Prostate gland (tissue), 2 donors: Measurements from ENCODE around the gene TMOD4.

Experiments
- POLR2A ChIP-seq: fragments of 450-650 bp; IDR thresholded peaks from one replicate; pipeline ENCODE4 v1.6.1; 2016; ENCODE audit warnings: antibody characterized with exemption, mild to moderate bottlenecking
- POLR2AphosphoS5 ChIP-seq: sonication (generic); formaldehyde crosslinking; IDR thresholded peaks from one replicate; pipeline ENCODE4 v1.6.1; 2017; ENCODE audit warnings: antibody characterized with exemption
- TF ChIP-seq, protein P1 (sequence below), 4 experiments: fragments of 200-600 bp in 2 of 4; fragments of 450-650 bp in 2 of 4; sonication (generic) in 2 of 4; IDR thresholded peaks; 1 replicate in 3 of 4; 2 replicates in 1 of 4; pipeline ENCODE4 v1.5.1; 2016 to 2019; ENCODE audit warnings: antibody characterized with exemption in 4 of 4, mild to moderate bottlenecking in 2 of 4, moderate library complexity in 2 of 4

DNA sequence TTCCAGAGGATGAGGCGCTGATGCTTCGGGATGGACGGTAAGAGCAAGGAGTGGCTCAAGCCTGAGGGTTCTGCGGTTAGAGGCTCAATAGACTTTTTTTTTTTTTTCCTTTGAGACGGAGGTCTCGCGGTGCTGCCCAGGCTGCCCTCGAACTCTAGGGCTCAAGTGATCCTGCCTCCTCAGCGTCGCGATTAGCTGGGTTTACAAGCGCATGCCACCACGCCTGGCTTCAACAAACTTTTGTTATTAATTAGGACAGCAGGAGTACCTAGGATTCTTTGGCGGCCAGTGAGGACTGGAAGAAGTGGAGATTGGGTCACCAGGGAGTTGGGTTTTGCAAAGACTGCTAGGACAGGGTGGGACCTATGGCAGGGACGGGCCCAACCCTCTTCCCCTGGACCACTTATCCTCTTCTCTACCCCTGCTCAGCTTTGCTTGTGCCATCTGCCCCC lies 9.2 kb downstream of the TMOD4 start:
- TF ChIP-seq, protein P1, sequence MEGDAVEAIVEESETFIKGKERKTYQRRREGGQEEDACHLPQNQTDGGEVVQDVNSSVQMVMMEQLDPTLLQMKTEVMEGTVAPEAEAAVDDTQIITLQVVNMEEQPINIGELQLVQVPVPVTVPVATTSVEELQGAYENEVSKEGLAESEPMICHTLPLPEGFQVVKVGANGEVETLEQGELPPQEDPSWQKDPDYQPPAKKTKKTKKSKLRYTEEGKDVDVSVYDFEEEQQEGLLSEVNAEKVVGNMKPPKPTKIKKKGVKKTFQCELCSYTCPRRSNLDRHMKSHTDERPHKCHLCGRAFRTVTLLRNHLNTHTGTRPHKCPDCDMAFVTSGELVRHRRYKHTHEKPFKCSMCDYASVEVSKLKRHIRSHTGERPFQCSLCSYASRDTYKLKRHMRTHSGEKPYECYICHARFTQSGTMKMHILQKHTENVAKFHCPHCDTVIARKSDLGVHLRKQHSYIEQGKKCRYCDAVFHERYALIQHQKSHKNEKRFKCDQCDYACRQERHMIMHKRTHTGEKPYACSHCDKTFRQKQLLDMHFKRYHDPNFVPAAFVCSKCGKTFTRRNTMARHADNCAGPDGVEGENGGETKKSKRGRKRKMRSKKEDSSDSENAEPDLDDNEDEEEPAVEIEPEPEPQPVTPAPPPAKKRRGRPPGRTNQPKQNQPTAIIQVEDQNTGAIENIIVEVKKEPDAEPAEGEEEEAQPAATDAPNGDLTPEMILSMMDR (IDR thresholded peaks at IDR 0.05): no peak
- TF ChIP-seq POLR2A: no peak
- TF ChIP-seq POLR2AphosphoS5: no peak
